ENCODE measurements around the gene LDB2. TPM values are rescaled to one million over a fixed set of nuclear protein-coding genes. Genes with fewer than 3 reads are reported as not detected.

Gene LDB2
- total and polyA plus RNA-seq, 2 donors (not counting 1 experiment from before 2014, with no cell fraction given), result not detected

GRCh38 chr4:16573206-16573605 is 325.2 kb downstream of the LDB2 start:
- POLR2A ChIA-PET, result no interaction called here
- Mint-ChIP-seq H3K4me1 (no peaks in the 10 kb centered on the region), H3K27me3 (no peaks in the 10 kb centered on the region), H3K4me3 (no peak overlapping the region), H3K27ac (no peak overlapping the region), H3K9me3 (ENCODE audit: insufficient read depth) (no peaks in the 10 kb centered on the region)
- no peaks in the 10 kb centered on the region for H4K20me1 ChIP-seq (ENCODE audit: control insufficient read depth, insufficient read depth, low read length, poor library complexity, severe bottlenecking)
- H2AFZ ChIP-seq (ENCODE audit: insufficient read depth, low read depth, low read length, poor library complexity, severe bottlenecking), result no peak overlapping the region
- CTCF ChIA-PET, result no interaction called here
- no peaks in the 10 kb centered on the region for H3K4me1 ChIP-seq (ENCODE audit: control insufficient read depth in 2 of 2, insufficient read depth in 2 of 2, low read length in 2 of 2)
- DNase-seq (no peak), ATAC-seq (ENCODE audit: low read depth) (no peak)
- H3K27ac ChIP-seq (ENCODE audit: low read length in 2 of 2), result no peak overlapping the region
- no peaks in the 10 kb centered on the region for H3K36me3 ChIP-seq (replicated peaks in 1 of 2; ENCODE audit: control extremely low read depth in 1 of 2, control insufficient read depth in 1 of 2, extremely low read depth in 1 of 2, insufficient read depth in 2 of 2, low read length in 1 of 2)
- H3K27me3 ChIP-seq (replicated peaks in 1 of 4; ENCODE audit: control extremely low read depth in 1 of 4, control insufficient read depth in 3 of 4, insufficient read depth in 4 of 4, low read length in 3 of 4), result no peaks in the 10 kb centered on the region
- no peak overlapping the region for H3K4me3 ChIP-seq (ENCODE audit: control extremely low read depth in 1 of 5, extremely low read depth in 1 of 5, insufficient read depth in 1 of 5, low read depth in 2 of 5, low read length in 4 of 5)
- no peaks in the 10 kb centered on the region for H3K79me2 ChIP-seq (ENCODE audit: control insufficient read depth, insufficient read depth, low read length)
- intact Hi-C loops (cut with micrococcal nuclease), result no loop called here
- WGBS (ENCODE audit: insufficient coverage), result 73% methylated on average over 3 of the region's 4 CpGs
- H3K4me2 ChIP-seq (replicated peaks; ENCODE audit: low read depth, low read length, poor library complexity, severe bottlenecking), result no peak overlapping the region
- no peaks in the 10 kb centered on the region for H3K9me3 ChIP-seq (ENCODE audit: control extremely low read depth in 1 of 3, control insufficient read depth in 2 of 3, insufficient read depth in 1 of 3, low read length in 2 of 3)
- TF ChIP-seq EZH2 (IDR thresholded peaks at IDR 0.05; ENCODE audit: borderline replicate concordance, insufficient read depth, low read depth, low read length, poor library complexity, severe bottlenecking), result no peak
- no peak for TF ChIP-seq CTCF (IDR thresholded peaks at IDR 0.05)
- no peak overlapping the region for H3K9ac ChIP-seq (ENCODE audit: low read length)

- ChIA-PET CTCF (no interaction called here), POLR2A (no interaction called here)
- no peak overlapping the region for H3K4me3 ChIP-seq (ENCODE audit: control extremely low read depth in 1 of 5, extremely low read depth in 1 of 5, insufficient read depth in 1 of 5, low read depth in 2 of 5, low read length in 4 of 5)
- no peak for DNase-seq
- no peak overlapping the region for H3K9ac ChIP-seq (ENCODE audit: low read length)
- no peaks in the 10 kb centered on the region for H3K79me2 ChIP-seq (ENCODE audit: control insufficient read depth, insufficient read depth, low read length)
- intact Hi-C loops (cut with micrococcal nuclease), result no loop called here
- no CpG with 5 or more reads among the region's 4 CpGs for WGBS (ENCODE audit: insufficient coverage)
- no peak overlapping the region for H3K27ac ChIP-seq (ENCODE audit: low read length in 2 of 2)
- no peaks in the 10 kb centered on the region for H4K20me1 ChIP-seq (ENCODE audit: control insufficient read depth, insufficient read depth, low read length, poor library complexity, severe bottlenecking)
- no peak overlapping the region for H2AFZ ChIP-seq (ENCODE audit: insufficient read depth, low read depth, low read length, poor library complexity, severe bottlenecking)
- ATAC-seq (ENCODE audit: low read depth), result no peak
- H3K36me3 ChIP-seq (replicated peaks in 1 of 2; ENCODE audit: control extremely low read depth in 1 of 2, control insufficient read depth in 1 of 2, extremely low read depth in 1 of 2, insufficient read depth in 2 of 2, low read length in 1 of 2), result no peaks in the 10 kb centered on the region
- H3K4me2 ChIP-seq (replicated peaks; ENCODE audit: low read depth, low read length, poor library complexity, severe bottlenecking), result no peak overlapping the region
- H3K27ac Mint-ChIP-seq, result no peak overlapping the region
- H3K9me3 Mint-ChIP-seq (ENCODE audit: insufficient read depth), result no peaks in the 10 kb centered on the region
- H3K4me1 Mint-ChIP-seq, result no peaks in the 10 kb centered on the region
- H3K27me3 Mint-ChIP-seq, result no peaks in the 10 kb centered on the region
- no peaks in the 10 kb centered on the region for H3K27me3 ChIP-seq (replicated peaks in 1 of 4; ENCODE audit: control extremely low read depth in 1 of 4, control insufficient read depth in 3 of 4, insufficient read depth in 4 of 4, low read length in 3 of 4)
- H3K4me3 Mint-ChIP-seq, result no peak overlapping the region
- no peaks in the 10 kb centered on the region for H3K9me3 ChIP-seq (ENCODE audit: control extremely low read depth in 1 of 3, control insufficient read depth in 2 of 3, insufficient read depth in 1 of 3, low read length in 2 of 3)
- TF ChIP-seq EZH2 (IDR thresholded peaks at IDR 0.05; ENCODE audit: borderline replicate concordance, insufficient read depth, low read depth, low read length, poor library complexity, severe bottlenecking) (no peak), CTCF (IDR thresholded peaks at IDR 0.05) (no peak)
- H3K4me1 ChIP-seq (ENCODE audit: control insufficient read depth in 2 of 2, insufficient read depth in 2 of 2, low read length in 2 of 2), result no peaks in the 10 kb centered on the region
Measured at GRCh38 chr4:16572631-16573030, 325.8 kb downstream of the LDB2 start.
